MM.1S (cell line): ENCODE measurements around the gene CD96.

Experiments used
- DNase-seq: peaks from one replicate; pipeline ENCODE4 v3.0.0-alpha.2; 2015
- H2AFZ ChIP-seq: fragments of 300-600 bp; sonication (generic); 2 replicates; pipeline ENCODE4 v1.6.0; 2016; ENCODE audit warnings: antibody characterized with exemption, low read length
- H3F3A ChIP-seq: fragments of 300-600 bp; sonication (generic); 2 replicates; pipeline ENCODE4 v1.6.1; 2016; ENCODE audit warnings: mild to moderate bottlenecking, antibody characterized with exemption, low read length, moderate library complexity, mixed read lengths; ENCODE audit not compliant: insufficient read depth
- H3K27ac ChIP-seq: fragments of 300-600 bp; sonication (generic); 2 replicates; pipeline ENCODE4 v1.5.1; 2016; ENCODE audit warnings: mild to moderate bottlenecking, low read length
- H3K27me3 ChIP-seq: fragments of 300-600 bp; sonication (generic); replicated peaks from 2 replicates; pipeline ENCODE4 v1.6.0; 2016; ENCODE audit warnings: low read length; ENCODE audit not compliant: insufficient read depth
- H3K36me3 ChIP-seq: fragments of 300-600 bp; sonication (generic); replicated peaks from 2 replicates; pipeline ENCODE4 v1.6.1; 2016; ENCODE audit warnings: mild to moderate bottlenecking, low read length, mixed read lengths; ENCODE audit not compliant: insufficient read depth
- H3K4me1 ChIP-seq: fragments of 300-600 bp; sonication (generic); 2 replicates; pipeline ENCODE4 v1.6.1; 2016; ENCODE audit warnings: low read length, mixed read lengths
- H3K4me2 ChIP-seq: fragments of 300-600 bp; sonication (generic); 2 replicates; pipeline ENCODE4 v1.6.0; 2016; ENCODE audit warnings: low read depth, low read length
- H3K4me3 ChIP-seq: fragments of 300-600 bp; sonication (generic); 2 replicates; pipeline ENCODE4 v1.5.1; 2016; ENCODE audit warnings: low read length, mixed read lengths
- H3K79me2 ChIP-seq: fragments of 300-600 bp; sonication (generic); 2 replicates; pipeline ENCODE4 v1.6.1; 2016; ENCODE audit warnings: mixed run types, low read length, mixed read lengths
- H3K9ac ChIP-seq: fragments of 300-600 bp; sonication (generic); 2 replicates; pipeline ENCODE4 v1.6.1; 2016; ENCODE audit warnings: low read length, mixed read lengths
- H3K9me2 ChIP-seq: fragments of 300-600 bp; sonication (generic); replicated peaks from 2 replicates; pipeline ENCODE4 v1.6.1; 2016; ENCODE audit warnings: mild to moderate bottlenecking, low read length, mixed read lengths; ENCODE audit not compliant: insufficient read depth
- H3K9me3 ChIP-seq: fragments of 300-600 bp; sonication (generic); replicated peaks from 2 replicates; pipeline ENCODE4 v1.6.1; 2016; ENCODE audit warnings: mild to moderate bottlenecking, low read length, mixed read lengths; ENCODE audit not compliant: insufficient read depth
- H4K20me1 ChIP-seq: fragments of 300-600 bp; sonication (generic); 2 replicates; pipeline ENCODE4 v1.6.1; 2016; ENCODE audit warnings: mild to moderate bottlenecking, low read length, moderate library complexity, mixed read lengths; ENCODE audit not compliant: insufficient read depth
- CTCF ChIP-seq: fragments of 300-600 bp; sonication (generic); IDR thresholded peaks from 2 replicates; pipeline ENCODE4 v1.5.1; 2016; ENCODE audit warnings: antibody characterized with exemption, low read length, mixed read lengths
- EZH2 ChIP-seq: fragments of 300-600 bp; sonication (generic); optimal IDR thresholded peaks from 2 replicates; pipeline ENCODE3; 2017; ENCODE audit warnings: low read depth, mild to moderate bottlenecking, antibody characterized with exemption, low read length, mixed read lengths
- EZH2phosphoT487 ChIP-seq: fragments of 300-600 bp; sonication (generic); IDR thresholded peaks from 2 replicates; pipeline ENCODE4 v1.6.1; 2018; ENCODE audit warnings: antibody characterized with exemption, low read length

The CD96 gene

GRCh38 chr3:111667170-111667569, 125.2 kb downstream of the CD96 start:
- Histone ChIP-seq H3K27me3 (no peaks in the 10 kb centered on the region), H4K20me1 (no peaks in the 10 kb centered on the region), H3K27ac (no peak overlapping the region), H3K4me1 (peaks cover 13% of the 10 kb centered on the region), H3K4me3 (no peak overlapping the region), H3K79me2 (no peaks in the 10 kb centered on the region), H3K9me3 (no peaks in the 10 kb centered on the region), H3K9ac (no peak overlapping the region), H3F3A (0 out of 2 replicates have a peak, but pooled peaks cover 4% of the 10 kb centered on the region), H3K4me2 (peak overlapping the region; percentile 28; the same call in 1 of the 2 replicates), H2AFZ (no peak overlapping the region), H3K36me3 (no peaks in the 10 kb centered on the region), H3K9me2 (no peaks in the 10 kb centered on the region)
- no peak for DNase-seq
- TF ChIP-seq EZH2 (no peak), EZH2phosphoT487 (no peak), CTCF (no peak)

GRCh38 chr3:111667621-111668239, 125.7 kb downstream of the CD96 start:
- no peak overlapping the region for H3K27ac ChIP-seq
- TF ChIP-seq CTCF (no peak), EZH2phosphoT487 (no peak)
- no peak overlapping the region for H2AFZ ChIP-seq
- no peak overlapping the region for H3K4me3 ChIP-seq
- H4K20me1 ChIP-seq = no peaks in the 10 kb centered on the region
- H3K9ac ChIP-seq = no peak overlapping the region
- no peaks in the 10 kb centered on the region for H3K27me3 ChIP-seq
- peak; percentile 96 for DNase-seq
- H3F3A ChIP-seq = 0 out of 2 replicates have a peak, but pooled peaks cover 4% of the 10 kb centered on the region
- no peaks in the 10 kb centered on the region for H3K9me3 ChIP-seq
- H3K9me2 ChIP-seq = no peaks in the 10 kb centered on the region
- peak overlapping the region; percentile 28; the same call in 1 of the 2 replicates for H3K4me2 ChIP-seq
- no peaks in the 10 kb centered on the region for H3K36me3 ChIP-seq
- peaks cover 13% of the 10 kb centered on the region for H3K4me1 ChIP-seq
- H3K79me2 ChIP-seq = no peaks in the 10 kb centered on the region

- H3K79me2 ChIP-seq = no peaks in the 10 kb centered on the region
- H3K9me2 ChIP-seq = no peaks in the 10 kb centered on the region
- no peaks in the 10 kb centered on the region for H3K9me3 ChIP-seq
- H3F3A ChIP-seq = 0 out of 2 replicates have a peak, but pooled peaks cover 4% of the 10 kb centered on the region
- H3K4me3 ChIP-seq = no peak overlapping the region
- TF ChIP-seq CTCF (no peak), EZH2phosphoT487 (no peak), EZH2 (no peak)
- no peak for DNase-seq
- no peaks in the 10 kb centered on the region for H3K36me3 ChIP-seq
- H2AFZ ChIP-seq = no peak overlapping the region
- H3K9ac ChIP-seq = no peak overlapping the region
- H3K4me1 ChIP-seq = peaks cover 13% of the 10 kb centered on the region
- H3K27me3 ChIP-seq = no peaks in the 10 kb centered on the region
- H4K20me1 ChIP-seq = no peaks in the 10 kb centered on the region
- H3K4me2 ChIP-seq = no peak overlapping the region
- no peak overlapping the region for H3K27ac ChIP-seq
Measured at GRCh38 chr3:111668326-111668725, 126.3 kb downstream of the CD96 start.
